Hematopoietic multipotent progenitor cell (in vitro differentiated cells): Measurements from ENCODE around the gene LBP. TPM values are rescaled to one million over a fixed set of nuclear protein-coding genes. Genes with fewer than 3 reads are reported as not detected.
"Not testable (repeated sequence)": the region's sequence is repeated elsewhere in the genome, so short reads cannot be mapped to it uniquely, and the experiment has no call there.

Experiments used
- DNase-seq, 3 donors: peaks; one replicate each; pipeline ENCODE4 v3.0.0-alpha.2; 2011 to 2015; ENCODE audit warnings: low read depth in 2 of 3, low spot score in 2 of 3
- total RNA-seq: library from RNA; depleted of rRNA; stranded (reverse); fragments of >200 nt; gene quantifications from one replicate; pipeline ENCODE4 v1.2.3, GENCODE V29; 2012

Gene LBP
- total RNA-seq, 1 donor, result not detected

DNA sequence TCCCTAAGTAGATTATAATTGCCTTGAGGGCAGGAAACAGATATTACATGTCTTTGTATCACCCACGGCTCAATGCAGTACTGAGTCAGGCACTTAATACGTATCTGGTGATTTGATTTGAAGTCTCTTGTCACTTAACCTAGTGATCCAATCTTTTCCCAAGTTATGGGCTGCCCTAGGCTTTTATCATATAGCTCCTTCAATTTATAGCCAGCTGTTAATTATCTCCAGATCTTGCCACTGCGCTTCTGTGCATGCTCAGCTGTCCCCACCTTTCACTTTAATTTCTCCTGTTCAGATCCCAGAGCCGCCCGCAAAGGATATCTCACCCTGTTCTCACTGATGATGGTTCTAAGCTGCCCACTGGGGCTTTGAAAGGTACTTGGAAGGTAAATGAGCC is 47.0 kb downstream of the LBP start:
- no peak for DNase-seq

DNA sequence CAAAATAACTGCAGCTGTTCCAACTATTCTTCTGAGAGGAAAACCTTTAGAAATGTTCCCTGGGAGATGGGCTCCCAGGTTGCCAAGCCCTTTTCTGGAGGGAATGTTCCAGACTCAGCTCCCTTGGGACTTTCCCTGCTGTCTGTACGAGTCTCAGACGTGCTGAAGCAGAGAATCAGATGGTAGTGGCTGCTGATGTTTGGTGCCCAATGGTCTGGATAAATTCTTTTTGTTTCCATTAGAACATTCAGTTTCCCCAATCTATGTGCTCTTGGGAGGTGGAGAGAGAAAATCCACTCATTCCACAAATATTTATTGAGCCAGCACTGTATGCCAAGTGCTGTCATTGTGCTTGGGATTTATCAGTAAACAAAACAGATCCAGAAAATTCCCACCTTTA is 48.9 kb downstream of the LBP start:
- no peak for DNase-seq

DNA sequence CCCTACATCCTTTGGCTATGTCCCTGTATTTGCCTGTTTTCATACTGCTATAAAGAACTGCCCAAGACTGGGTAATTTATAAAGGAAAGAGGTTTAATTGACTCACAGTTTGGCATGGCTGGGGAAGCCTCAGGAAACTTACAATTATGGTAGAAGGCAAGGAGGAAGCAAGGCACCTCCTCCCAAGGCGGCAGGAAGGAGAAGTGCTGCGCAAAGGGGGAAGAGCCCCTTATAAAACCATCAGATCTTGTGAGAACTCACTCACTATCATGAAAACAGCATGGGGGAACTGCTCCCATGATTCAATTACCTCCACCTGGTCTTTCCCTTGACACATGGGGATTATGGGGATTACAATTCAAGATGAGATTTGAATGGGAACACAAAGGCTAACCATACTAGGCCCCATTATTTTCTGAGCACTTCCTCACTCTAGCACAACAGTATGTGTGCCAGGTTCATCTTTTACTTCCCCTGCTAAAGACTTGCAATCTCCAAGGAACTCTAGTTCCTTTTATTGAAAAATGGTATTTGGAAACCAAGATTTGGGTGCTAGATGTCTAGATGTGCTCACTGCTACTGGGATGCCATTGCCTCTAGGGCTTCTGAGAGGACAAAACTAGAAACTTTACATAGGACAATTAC is 49.6 kb downstream of the LBP start:
- DNase-seq, result not testable (repeated sequence)

DNA sequence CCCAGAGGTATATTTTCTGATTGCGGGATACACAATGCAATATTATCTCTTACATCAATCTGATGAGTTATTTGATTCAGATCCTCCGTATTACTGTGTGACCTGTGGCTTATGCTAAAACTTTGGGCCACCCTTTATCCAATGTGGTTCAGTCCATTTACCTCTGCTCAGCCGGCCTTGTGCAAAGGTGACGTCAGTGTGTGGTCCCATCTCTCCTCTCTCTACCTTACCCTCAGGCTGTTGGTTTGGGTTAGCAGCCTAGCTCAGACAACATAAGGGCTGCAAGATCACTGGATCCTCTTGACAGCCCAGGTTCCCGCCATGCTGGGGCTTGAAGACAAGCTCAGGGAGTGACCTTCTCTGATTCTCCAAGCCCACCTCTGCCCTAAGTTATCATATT is 55.8 kb downstream of the LBP start:
- no peak for DNase-seq

DNA sequence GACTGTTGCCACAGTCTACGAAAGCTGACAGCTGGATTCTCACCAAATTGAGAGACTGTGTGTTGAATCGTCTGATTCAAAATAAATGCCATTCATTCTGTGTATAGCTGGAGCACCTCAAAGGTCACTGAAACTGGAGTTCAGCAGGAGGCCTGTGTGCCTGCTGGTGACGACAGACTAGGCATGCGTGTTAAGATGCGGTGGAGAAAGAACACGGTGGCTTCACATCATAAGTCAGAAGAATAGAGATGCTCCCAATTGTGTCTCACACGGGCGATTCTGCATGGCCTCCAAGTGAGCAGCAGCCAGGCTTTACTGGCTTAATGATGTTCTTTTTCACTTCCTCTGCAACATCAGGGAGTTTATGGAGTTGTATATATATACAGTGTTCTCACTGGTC is 56.5 kb downstream of the LBP start:
- no peak for DNase-seq

DNA sequence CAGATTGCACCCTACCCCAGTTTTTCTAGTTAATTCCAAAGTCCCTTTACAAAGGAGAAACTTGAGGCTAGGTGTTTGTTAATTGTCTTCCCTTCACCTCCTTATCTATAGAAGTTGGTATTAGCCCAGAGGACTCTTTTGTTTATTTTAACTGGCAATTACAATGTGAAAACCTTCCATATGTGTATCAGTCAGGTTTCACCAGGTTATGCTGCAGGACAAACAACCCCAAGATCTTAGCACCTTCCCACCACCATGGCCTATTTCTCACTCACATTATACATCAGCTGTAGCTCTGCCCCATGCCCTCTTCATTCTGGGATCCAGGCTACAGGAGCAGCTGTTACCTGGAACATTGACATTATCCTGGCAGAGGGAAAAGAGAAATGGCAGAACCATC is 57.7 kb downstream of the LBP start:
- no peak for DNase-seq

DNA sequence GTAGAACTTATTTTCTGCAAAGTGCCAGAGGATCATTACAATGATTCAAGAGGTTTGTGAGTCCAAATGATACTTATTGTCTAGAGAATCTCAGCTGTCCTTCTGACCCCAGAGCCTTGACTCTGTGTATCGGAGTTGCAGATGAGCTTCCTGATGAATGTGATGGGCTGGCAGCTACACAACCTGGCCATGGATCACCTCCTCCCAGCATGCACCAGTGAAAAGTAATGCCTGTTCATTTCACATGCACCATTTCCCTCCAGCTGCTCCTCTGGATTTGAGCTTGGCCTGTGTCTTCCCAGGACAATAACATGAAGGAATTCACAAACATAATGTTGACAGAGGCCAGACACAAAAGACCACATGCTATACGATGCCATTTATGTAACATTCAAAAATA is 58.9 kb downstream of the LBP start:
- no peak for DNase-seq

DNA sequence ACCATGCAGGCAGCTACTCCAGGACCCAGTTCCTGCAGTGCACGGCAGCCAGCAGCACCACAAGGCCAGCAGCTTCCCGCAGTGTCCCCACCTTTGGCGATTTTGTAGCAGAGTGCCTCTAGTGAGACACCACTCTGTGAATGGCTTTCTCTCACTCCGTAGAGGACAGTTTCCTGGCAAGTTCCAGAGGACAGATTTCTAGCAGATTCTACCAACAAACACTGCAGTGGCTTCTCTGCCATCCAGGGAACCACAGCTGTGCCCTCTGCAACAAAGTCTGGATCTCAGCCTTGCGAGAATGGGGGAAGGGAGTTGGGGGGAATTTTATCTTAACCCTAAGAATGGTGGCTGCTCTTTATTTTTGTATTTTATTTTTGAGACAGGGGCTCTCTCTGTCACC is 60.2 kb downstream of the LBP start:
- no peak for DNase-seq

DNA sequence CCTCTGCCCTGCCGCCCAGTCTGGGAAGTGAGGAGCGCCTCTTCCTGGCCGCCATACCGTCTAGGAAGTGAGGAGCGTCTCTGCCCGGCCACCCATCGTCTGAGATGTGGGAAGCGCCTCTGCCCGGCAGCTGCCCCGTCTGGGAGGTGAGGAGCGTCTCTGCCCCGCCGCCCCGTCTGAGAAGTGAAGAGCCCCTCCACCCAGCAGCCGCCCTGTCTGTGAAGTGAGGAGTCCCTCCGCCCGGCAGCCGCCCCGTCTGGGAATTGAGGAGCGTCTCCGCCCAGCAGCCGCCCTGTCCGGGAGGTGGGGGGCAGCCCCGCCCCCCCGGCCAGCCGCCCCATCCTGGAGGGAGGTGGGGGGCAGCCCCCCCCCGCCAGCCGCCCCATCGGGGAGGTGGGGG is 61.0 kb downstream of the LBP start:
- DNase-seq, result no peak

DNA sequence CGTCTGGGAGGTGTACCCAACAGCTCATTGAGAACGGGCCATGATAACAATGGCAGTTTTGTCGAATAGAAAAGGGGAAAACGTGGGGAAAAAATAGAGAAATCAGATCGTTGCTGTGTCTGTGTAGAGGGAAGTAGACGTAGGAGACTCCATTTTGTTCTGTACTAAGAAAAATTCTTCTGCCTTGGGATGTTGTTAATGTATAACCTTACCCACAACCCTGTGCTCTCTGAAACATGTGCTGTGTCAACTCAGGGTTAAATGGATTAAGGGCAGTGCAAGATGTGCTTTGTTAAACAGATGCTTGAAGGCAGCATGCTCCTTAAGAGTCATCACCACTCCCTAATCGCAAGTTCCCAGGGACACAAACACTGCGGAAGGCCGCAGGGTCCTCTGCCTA is 61.5 kb downstream of the LBP start:
- not testable (repeated sequence) for DNase-seq

DNA sequence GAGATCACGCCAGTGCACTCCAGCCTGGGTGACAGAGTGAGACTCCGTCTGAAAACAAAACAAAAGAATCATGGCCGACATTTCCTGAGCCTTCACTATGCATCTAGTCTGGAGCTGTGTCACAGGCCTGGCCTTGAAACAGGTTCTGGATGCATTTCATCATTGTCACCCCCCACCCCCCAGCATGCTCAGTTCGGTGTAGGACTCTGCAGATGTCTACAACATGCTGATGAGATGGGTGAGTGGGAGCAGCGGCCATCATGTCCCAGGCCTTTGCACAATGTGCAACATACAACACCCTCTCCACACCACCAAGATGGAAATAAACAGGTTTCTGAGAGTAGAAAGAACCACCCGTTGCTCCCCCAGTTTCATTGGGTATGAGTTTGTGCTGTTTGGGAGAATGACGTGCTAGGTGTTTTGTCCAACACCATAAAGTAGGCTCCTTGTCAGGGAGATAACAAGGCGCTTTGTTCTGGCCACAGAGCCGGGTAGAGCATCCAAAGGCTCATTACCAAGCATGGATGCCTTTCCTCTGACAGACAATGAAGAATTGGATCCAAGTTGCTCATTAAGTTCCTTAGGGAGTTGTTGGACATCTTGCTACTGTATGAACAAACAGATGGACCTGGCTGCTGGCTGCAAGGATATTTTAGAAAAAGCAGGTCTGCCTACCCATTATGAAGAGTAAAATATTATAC is 66.7 kb downstream of the LBP start:
- DNase-seq, result no peak

DNA sequence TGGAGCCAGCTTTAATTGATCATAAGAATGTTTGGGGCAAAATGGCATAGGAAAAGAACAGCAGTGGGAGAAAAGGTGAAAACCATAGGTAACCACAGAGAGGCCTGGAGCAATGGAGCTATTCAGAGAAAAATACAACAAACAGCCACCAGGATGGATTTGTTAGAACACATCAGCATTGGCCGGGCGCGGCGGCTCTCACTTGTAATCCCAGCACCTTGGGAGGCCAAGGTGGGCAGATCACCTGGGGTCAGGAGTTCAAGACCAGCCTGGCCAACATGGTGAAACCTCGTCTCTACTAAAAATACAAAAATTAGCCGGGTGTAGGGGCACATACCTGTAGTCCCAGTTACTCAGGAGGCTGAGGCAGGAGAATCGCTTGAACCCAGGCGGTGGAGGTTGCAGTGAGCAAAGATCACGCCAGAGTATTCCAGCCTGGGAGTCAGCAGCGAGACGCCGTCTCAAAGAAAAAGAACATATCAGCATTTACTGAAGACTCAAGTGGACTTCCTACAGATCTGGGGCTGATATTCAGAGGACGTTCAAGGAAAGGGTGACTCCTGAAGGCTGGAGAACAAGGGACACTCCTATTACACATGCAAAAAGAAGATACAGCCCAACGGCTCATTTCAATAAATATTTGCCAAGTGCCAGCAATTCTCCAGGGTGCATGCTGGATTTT is 68.6 kb downstream of the LBP start:
- DNase-seq, result no peak

DNA sequence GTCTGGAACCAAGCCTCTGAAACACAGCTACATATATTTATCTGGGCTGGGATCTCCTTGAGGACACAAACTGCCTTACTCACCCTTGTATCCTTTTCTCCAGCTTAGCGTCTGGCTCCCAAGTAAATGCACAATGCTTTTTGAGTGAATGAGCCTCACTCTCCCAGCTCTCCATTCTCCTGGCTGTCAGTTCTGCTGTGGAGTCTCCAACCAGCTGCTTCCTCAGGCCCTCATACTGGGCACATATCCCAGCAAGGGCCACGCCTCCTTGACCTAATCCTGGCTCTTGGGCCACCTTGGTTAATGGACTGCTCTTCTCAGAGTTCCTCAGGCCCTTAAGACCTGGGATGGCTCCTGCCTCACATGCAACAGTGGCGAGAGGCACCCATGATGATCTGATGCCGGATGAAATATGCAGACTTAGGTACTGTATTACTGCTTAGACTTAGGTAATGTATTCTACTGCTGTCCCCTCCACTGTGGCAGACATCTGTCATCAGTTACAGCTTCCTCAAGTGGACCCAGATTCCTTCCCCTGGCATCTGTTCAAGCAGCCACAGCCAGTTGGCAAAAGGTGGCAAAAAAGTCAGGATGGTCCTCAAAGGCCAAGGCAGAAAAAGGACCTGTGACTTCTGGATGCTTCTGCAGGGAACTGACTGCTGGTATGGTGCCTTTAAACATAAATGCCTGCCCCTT is 72.4 kb downstream of the LBP start:
- DNase-seq, result no peak

DNA sequence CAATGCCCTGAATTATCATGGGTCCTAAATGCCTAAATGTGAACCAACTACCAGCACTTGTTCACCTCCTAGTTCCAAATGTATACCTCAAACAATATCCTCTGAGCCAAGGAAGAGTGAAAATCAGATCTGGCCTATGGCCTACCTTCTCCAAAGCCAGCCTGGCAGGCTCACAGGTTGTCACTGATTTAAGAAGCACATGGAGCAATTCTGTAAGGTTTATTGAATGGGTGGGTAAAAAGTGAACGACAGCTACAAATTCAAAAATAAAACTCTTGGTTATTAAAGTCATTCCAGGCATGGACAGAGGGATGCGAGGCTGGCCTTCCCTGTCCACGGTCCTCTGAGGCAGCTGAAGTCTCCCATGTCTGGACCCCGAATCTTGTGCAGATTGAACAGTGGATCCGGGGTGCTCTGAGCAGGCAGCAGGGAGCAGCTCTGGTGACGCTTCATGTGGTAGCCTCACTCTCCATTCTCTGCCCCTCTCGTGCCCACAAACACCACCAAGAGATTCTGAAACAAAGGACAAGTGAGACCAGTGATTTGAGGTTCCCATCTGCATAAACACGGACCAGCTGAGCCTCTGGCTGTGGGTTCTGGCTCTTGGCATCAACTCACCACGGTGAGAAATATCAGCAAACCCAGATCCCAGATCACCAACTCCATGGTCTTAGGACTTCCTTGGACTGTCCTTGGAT is 74.3 kb downstream of the LBP start:
- no peak for DNase-seq

DNA sequence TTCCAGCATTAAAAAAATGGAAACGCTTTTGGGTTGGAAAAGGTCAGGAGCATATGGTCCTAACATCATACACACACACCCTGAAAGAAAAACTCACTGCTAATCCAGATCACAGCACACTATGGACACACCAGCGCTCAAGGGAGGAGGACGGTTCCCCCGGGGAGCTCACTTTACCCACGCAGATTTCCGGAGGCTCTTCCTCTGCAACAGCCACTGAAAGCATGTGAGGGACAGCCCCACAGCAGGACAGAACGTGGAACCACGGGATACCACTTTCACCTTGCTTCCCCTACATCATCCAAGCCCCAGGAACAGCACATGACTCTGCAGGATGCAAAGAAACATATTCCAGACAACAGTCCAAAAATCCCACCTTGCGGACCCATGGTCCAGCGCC is 75.6 kb downstream of the LBP start:
- DNase-seq, result no peak

DNA sequence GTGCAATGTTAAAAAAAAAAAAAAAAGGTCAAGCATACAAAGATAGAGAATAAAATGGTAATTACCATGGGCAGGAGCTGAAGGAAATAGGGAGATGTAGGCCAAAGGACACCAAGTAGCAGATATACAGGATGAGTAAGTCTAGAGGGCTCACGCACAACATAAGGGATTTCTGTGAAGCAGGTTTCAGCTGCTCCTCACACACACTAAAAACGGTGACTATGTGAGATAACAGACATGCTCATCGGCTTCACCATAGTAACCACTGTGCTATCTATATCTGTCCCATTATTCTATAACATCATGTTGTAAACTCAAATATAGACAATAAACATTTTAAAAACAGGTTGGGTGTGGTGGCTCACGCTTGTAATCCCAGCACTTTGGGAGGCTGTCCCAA is 77.3 kb downstream of the LBP start:
- no peak for DNase-seq

DNA sequence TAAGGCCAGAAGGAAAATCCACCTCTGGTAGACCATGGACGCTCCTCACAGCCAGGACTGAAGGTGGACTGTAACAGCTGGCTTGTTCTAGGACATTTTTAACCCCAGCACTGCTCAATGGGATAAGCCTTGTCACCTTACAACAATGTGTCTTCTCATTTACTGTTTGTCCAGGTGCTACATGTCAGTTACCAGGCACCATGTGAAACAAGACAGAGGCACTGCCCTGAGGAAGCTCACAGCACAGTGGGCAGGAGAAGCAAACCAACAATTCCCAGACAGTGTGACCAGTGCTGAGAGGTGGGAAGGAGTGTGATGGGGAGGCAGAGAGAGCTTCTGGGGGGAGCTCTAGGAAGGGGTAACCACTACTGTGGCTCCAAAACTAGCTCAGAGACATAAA is 78.1 kb downstream of the LBP start:
- no peak for DNase-seq

DNA sequence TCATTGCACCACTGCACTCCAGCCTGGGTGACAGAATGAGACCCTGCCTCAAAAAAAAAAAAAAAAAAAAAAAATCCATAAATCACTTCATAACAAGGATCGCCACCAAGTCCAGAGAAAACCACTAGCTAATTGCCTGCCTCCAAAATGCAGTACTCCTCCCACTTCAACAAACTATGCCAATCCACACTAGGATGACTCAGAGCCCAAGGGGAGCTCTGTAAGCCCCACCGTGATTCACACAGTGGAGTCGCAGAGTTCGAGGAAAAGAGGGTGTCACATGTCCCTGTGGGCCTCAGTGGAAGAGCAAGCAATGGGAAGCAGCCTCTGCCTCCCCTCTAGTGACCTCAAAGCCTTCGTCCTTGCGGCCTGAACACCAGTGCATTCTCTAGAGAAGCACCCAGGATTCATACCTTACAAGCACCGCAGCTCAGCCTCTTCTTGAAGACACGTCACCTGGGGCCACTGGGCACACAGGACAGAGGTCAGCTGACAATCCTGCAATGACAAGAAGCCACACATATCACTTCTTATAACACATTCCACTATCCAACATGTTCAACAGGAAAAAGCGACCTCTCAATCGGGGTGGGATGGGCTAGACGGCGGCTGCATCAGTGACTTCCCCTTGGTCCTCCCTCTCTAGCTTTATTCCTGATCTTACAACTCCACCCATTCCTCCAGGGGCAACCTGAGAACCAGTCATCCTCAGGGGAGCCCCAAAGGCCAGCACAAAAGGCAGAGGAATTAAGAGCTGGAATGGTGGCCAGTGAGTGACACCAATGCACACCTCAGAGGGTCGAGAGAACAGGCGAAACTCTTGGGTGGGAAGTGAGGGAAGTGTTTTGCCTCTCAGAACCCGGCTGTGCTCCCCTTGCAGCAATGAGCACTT is 80.0 kb downstream of the LBP start:
- DNase-seq, result no peak
